HG02763 (cell line): Measurements from ENCODE around the gene DCTPP1.
A peak's percentile ranks its signal among the peaks of the same experiment; 100 is the strongest.

Source experiments
- ATAC-seq: cut with Tn5 transposase; IDR thresholded peaks from one replicate; pipeline ENCODE4 v1.9.1; 2021; ENCODE audit warnings: mild to moderate bottlenecking, moderate library complexity; ENCODE audit not compliant: unreplicated experiment

Gene DCTPP1

DNA sequence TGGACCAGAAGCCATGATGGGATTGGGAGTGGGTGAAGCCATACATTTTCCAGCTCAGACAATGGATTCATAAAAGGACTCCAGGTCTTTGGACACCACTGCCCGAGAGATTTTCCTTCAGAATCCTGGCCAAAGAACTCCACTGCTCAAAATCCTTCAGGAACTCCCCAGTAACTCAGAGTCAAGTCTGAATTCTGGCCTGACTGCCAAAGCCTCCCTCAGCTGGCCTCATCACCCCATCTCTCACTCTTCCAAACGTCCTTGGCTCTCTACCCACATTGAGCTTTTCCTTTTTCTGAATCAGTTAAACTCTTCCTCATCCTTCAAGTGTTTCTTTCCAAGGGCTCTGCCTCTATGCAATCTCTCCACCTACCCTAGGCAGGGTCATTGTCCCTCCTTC is 46.3 kb downstream of the DCTPP1 start:
- ATAC-seq: no peak

DNA sequence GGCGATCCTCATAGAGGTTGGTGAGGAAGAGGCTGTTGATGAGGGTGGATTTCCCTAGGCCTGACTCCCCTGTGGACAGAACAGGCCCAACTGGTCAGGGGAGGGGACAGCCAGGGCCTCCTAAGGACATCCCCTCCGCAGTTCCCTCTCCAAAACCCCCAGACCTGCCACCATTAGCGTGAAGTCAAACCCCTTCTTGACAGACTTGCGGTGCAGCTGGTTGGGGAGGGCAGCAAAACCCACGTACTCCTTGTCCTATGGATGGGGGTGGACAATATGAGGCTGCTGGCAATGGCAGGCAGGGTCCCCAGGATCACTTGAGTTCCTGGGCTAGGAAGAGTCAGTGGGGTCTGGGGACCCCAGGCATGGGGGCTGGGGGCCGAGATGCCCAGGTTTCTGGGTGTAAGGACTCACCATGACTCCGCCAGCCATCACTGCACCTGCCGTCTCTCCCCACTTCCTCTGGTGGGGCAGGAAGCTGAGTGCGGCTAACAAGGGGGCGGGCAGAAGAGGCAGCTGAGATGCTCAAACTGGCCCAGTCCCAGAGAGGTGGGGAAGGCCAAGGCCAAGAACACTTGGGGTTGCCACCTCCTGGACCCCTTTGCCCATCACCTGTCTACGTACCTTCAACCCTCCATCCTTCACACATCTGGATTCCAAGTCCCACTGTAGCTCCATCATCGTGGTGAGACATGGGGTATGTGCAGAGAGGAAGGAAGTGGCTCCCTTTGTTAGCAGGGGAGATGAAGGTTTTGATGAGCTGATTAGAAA is 47.5 kb downstream of the DCTPP1 start, which contains the start of gene SEPTIN1:
Gene SEPTIN1 (minus strand): TSS at position 451 of the 771 bp plus-strand sequence. CDS start 19 bp downstream, at position 432.
- no peak for ATAC-seq

DNA sequence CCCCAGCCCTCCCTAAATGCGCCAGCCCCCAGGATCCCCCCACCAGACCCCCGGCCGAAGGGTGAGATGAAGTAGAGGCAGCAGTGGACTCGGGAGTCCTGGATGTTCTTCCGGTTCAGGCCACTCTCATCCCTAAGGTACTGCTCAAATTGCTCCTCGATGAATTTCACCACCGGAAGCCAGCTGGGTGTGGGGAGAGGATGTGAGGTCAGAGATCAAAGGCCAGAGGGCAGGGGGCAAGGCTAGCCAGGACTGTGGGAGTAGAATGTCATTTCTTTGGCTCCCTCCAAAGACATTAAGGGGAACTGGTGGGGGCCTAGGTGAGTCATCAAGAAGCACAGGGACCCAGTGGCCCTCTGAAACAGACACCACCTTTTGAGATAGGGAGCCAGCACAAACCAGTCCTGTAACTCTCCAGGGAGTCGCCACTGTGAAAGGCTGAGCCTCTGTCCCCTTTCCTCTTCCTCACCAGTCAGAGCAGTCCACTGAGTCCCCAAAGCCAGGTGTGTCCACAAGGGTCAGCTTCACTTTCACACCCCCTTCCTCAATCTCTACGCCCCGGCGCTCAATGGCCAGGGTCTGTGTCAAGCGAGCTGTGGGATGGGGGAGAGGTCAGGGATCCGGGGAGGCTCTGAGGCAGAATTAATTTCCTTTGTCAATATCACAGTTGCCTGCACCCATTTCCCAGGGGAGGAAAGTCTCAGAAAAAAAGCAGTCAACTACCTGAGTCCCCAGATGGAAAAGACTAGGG is 48.4 kb downstream of the DCTPP1 start:
- no peak for ATAC-seq

DNA sequence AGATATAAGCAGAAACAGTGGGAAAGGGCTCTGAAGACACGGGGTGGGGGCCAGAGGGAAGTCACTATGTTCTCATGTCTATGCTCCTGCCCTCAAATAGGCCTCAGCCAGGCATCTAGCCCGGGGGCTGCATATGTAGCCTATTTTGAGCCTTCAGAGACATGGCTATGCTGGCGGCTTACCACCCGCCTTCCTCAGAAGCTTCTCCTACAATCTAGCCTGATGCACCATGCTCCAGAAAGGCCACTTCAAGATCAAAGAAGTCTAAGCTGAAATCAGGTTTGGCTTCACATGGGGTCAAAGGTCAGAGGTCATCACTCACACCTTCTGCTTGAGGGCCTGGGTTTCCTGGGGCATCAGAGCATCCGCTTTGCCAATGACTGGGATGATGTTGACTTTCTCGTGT is 49.0 kb downstream of the DCTPP1 start:
- no peak for ATAC-seq

DNA sequence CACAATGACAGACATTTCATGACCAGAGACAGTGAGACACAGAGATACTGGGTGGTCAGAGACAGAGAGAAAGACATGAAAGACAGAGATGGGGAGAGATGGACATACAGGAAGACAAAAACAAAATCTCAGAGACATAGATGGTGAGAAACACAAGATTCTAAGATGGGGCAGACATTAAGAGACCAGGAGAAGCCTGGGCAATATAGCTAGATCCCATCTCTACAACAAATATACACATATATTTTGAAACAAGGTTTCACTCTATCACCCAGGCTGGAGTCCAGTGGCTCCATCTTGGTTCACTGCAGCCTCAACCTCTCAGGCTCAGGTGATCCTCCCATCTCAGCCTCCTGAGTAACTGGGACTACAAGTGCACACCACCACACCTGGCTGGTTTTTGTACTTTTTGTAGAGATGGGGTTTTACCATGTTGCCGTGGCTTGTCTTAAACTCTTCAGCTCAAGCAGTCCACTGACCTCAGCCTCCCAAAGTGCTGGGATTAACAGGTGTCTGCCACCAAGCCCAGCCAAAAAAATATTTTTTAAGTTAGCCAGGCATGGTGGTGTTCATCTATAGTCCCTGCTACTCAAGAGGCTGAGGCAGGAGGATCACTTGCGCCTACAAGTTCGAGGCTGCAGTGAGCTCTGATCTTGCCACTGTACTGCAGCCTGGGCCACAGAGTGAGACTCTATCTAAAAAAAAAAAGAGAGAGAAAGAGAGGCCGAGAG is 49.6 kb downstream of the DCTPP1 start:
- ATAC-seq: no peak

DNA sequence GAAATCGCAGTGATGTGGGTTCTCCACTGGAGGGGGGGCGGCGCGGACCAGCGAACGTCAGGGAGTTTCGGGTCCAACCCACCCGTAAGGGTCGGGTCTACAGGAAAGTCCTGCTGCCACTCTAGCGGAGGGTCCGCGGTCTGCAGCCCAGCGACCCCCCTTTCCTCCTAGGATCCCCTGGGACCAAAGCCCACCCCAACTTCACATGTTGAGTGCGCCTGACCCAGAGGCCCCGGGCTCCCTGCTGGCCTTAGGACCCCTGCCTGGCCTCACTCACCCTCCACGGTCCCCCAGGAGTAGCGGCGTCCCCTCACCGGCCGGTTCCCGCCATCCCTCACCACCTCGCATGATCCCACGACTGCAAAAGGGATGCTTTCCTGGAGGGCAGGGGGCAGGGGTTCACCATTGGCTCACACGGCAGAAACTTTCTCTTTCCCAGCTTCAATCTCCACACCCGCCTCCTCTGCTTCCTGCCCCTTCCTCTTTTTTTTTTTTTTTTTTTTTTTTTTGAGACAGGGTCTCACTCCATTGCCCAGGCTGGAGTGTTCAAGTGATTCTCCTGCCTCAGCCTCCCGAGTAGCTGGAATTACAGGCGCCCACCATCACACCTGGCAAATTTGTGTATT is 50.6 kb downstream of the DCTPP1 start:
- no peak for ATAC-seq

DNA sequence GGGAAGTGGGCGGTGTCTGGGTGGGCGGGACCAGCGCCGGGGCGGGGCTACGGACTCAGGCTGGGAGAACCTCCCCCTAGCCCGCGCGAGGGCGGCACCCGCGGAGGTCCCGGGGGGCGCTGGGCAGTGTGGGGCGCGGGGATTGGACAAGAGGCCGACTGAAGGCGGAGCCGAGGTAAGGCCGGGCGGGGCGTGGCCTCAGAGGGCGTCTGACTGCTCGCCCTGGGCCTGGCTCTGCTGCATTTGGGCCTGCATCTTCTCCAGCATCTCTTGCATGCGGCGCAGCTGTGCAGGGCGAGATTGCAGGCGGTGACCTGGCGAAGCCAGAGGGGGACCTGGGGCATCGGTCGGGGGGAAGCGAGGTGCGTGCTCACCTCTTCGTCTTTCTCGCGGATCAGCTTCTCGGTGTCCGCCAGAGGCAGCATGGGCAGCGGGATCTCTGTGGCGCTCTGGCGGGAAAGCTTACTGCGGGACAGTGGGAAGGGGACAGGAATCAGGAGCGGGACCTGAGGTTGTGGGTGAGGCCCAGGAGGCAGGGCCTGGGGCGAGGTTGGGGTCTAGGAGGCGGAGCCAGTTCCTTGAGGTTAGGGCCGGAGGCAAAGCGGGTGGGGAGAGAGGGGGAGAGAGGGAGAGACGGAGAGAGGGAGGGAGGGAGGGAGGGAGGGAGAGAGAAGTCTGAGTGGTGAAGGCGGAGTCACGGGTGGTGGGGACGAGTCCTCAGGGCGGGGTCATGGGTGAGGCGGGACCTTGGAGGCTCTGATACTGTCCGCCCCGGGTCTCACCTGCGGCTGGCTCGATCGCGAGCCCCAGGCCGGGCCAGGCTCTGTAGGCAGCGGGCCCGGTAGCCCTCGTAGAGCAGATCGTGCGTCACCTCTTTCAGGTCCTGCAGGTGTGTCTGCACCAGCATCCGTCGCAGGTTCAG is 51.3 kb downstream of the DCTPP1 start:
- ATAC-seq: peak; percentile 78

DNA sequence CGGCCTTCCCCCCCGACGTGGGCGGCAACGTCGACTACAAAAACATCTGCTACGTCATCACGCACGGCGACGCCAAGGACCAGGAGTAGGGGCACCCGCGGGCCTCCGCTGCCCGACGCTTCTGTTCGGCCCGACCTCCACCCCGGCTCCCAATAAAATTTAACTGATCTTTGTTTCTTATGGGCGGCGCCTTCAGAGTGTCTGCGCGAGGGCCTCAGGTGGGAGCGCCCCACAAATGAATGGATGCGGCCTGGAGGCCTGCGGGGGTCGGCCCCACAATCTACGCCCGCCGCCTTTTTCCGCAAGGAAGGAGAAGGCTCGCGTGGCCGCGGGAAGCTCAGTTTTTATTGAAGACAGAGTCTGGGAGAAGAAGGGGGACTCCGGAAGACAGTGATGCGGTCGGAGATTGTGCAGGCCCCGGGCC is 52.0 kb downstream of the DCTPP1 start:
- ATAC-seq: peak; percentile 39

DNA sequence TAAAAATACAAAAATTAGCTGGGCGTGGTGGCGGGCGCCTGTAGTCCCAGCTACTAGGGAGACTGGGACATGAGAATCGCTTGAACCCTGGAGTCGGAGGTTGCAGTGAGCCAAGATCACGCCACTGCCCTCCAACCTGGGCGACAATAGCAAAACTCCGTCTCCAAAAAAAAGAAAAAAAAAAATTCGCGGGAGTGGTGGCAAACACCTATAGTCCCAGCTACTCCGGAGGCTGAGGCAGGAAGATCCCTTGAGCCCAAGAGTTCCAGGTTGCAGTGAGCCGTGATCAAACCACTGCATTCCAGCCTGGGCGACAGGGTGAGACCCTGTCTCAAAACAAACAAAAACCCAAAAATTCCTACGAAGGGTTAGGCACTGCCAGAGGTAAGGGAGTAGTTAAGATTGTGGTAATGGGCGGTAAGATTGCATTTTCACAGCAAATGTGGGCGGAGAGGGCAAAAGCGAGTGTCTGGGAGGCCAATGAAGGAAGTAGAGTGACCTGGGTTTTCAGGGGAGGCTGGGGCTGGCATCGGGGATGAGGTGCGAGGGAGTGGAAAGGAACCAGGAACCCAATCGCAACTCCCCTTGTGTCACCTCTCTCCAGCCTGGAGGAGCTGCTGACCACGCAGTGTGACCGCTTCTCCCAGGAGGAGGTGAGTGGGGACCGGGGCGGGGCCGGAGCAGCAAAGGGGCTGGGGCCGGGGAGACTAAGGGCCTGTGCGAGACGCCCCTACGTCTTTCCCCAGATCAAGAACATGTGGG is 52.6 kb downstream of the DCTPP1 start:
- ATAC-seq: no peak

DNA sequence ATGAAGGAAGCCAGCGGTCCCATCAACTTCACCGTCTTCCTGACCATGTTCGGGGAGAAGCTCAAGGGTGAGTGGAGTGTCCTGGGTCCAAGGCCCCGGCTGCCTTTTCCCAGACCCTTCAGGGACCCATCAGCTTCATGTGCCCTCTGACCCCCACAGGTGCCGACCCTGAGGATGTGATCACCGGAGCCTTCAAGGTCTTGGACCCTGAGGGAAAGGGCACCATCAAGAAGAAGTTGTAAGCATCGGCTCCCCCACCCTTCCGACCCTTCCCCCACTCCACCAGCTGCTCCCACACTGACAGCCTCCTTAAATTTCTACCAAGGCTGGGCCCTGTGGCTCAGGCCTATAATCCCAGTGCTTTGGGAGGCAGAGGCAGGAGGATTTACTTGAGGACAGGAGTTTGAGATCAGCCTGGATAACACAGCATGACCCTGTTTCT is 53.3 kb downstream of the DCTPP1 start:
- no peak for ATAC-seq

DNA sequence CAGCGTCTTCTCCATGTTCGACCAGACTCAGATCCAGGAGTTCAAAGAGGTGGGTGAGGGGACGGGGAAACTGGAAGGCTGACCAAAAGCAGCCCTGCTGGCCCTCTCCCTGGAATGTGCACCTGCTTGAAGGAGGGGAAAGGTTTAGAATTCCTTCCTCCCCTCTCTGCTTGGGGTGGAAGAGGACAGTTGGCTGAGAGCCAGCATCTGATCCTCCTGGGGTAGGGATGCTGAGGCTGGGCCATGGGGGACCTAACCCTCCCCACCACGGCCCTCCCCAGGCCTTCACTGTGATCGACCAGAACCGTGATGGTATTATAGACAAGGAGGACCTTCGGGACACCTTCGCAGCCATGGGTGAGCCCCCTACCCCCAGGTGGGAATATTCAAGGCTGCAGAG is 54.0 kb downstream of the DCTPP1 start:
- no peak for ATAC-seq

DNA sequence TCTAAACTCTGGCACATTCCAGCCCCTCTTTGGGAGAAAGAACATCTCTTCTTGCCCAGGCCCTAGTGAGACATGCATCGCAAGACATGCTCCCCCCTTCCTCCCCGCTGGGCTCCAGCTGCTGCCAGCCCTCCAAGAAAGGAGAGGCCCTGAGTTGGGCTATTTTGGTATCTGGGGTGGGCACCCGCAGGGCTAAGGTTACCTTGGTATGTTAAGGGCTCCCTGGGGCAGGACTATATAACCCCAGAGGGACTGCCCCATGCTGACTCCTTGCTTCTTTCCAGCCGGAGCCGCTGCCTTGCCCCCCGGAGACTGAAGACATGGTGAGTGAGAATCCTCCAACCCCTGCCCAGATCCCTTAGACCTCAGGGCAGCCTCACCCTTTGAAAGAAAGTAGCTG is 55.3 kb downstream of the DCTPP1 start, which contains the start of gene MYL11:
Gene MYL11 (plus strand): TSS at position 265 of the 400 bp plus-strand sequence. CDS start 56 bp downstream, at position 321.
- ATAC-seq: no peak
